ENCODE results near the gene NPAS3. TPM values are rescaled to one million over a fixed set of nuclear protein-coding genes. Genes with fewer than 3 reads are reported as not detected.
A peak's percentile ranks its signal among the peaks of the same experiment; 100 is the strongest.

Gene NPAS3
- total and polyA plus RNA-seq, 5 donors from 2014 or later: not detected

- no peaks in the 10 kb centered on the region for H3K27me3 Mint-ChIP-seq
These were observed 553.8 kb downstream of the NPAS3 start for GRCh38 chr14:33492491-33492890.

GRCh38 chr14:33493266-33493665 is 554.6 kb downstream of the NPAS3 start:
- H3K27me3 Mint-ChIP-seq: no peaks in the 10 kb centered on the region
- no peaks in the 10 kb centered on the region for H3K36me3 ChIP-seq (ENCODE audit: control insufficient read depth, insufficient read depth, low read length)
- ATAC-seq (ENCODE audit: low read depth in 2 of 2) (no peak), DNase-seq (no peak)
- H3K36me3 Mint-ChIP-seq: no peaks in the 10 kb centered on the region
- H3K9me3 Mint-ChIP-seq: peaks cover 0 to 13% (median 5%) of the 10 kb centered on the region in 7 donors
- H3K4me3 ChIP-seq (ENCODE audit: low read depth, low read length): no peak overlapping the region
- no peaks in the 10 kb centered on the region for H3K4me1 Mint-ChIP-seq
- no peak overlapping the region for H3K27ac ChIP-seq (ENCODE audit: insufficient read depth, low read length, poor library complexity, severe bottlenecking)
- H3K27me3 ChIP-seq (ENCODE audit: control insufficient read depth, insufficient read depth, low read length): no peaks in the 10 kb centered on the region
- H3K4me1 ChIP-seq (ENCODE audit: control insufficient read depth, insufficient read depth, low read length, poor library complexity, severe bottlenecking): no peaks in the 10 kb centered on the region
- peaks cover 0 to 2% of the 10 kb centered on the region in 2 experiments for H3K9me3 ChIP-seq (ENCODE audit: control insufficient read depth in 2 of 2, low read length in 2 of 2)
- H3K27ac Mint-ChIP-seq: no peak overlapping the region
- no peak overlapping the region for H3K4me3 Mint-ChIP-seq

More at GRCh38 chr14:33492491-33492890, 553.8 kb downstream of the NPAS3 start:
- Mint-ChIP-seq H3K27ac (no peak overlapping the region), H3K4me3 (no peak overlapping the region), H3K9me3 (peaks cover 0 to 12% (median 5%) of the 10 kb centered on the region in 7 donors), H3K4me1 (no peaks in the 10 kb centered on the region), H3K36me3 (no peaks in the 10 kb centered on the region)
- no peak for DNase-seq
- Histone ChIP-seq H3K4me1 (ENCODE audit: control insufficient read depth, insufficient read depth, low read length, poor library complexity, severe bottlenecking) (no peaks in the 10 kb centered on the region), H3K4me3 (ENCODE audit: low read depth, low read length) (no peak overlapping the region), H3K36me3 (ENCODE audit: control insufficient read depth, insufficient read depth, low read length) (no peaks in the 10 kb centered on the region), H3K9me3 (ENCODE audit: control insufficient read depth in 2 of 2, low read length in 2 of 2) (peaks cover 0 to 2% of the 10 kb centered on the region in 2 experiments), H3K27ac (ENCODE audit: insufficient read depth, low read length, poor library complexity, severe bottlenecking) (no peak overlapping the region), H3K27me3 (ENCODE audit: control insufficient read depth, insufficient read depth, low read length) (no peaks in the 10 kb centered on the region)
- no peak for ATAC-seq (ENCODE audit: low read depth in 2 of 2)

- H3K36me3 Mint-ChIP-seq: no peaks in the 10 kb centered on the region
These were observed 555.3 kb downstream of the NPAS3 start for GRCh38 chr14:33493990-33494389.

GRCh38 chr14:33499687-33500086 is 561.0 kb downstream of the NPAS3 start:
- H3K27me3 Mint-ChIP-seq: no peaks in the 10 kb centered on the region
- Histone ChIP-seq H3K36me3 (ENCODE audit: control insufficient read depth, insufficient read depth, low read length) (no peaks in the 10 kb centered on the region), H3K9me3 (ENCODE audit: control insufficient read depth in 2 of 2, low read length in 2 of 2) (peaks cover 0 to 2% of the 10 kb centered on the region in 2 experiments), H3K27ac (ENCODE audit: insufficient read depth, low read length, poor library complexity, severe bottlenecking) (no peak overlapping the region), H3K4me3 (ENCODE audit: low read depth, low read length) (no peak overlapping the region), H3K27me3 (ENCODE audit: control insufficient read depth, insufficient read depth, low read length) (no peaks in the 10 kb centered on the region), H3K4me1 (ENCODE audit: control insufficient read depth, insufficient read depth, low read length, poor library complexity, severe bottlenecking) (no peaks in the 10 kb centered on the region)
- DNase-seq (no peak), ATAC-seq (ENCODE audit: low read depth in 2 of 2) (no peak)
- no peaks in the 10 kb centered on the region for H3K4me1 Mint-ChIP-seq
- H3K9me3 Mint-ChIP-seq: peaks cover 0 to 20% (median 5%) of the 10 kb centered on the region in 7 donors
- no peak overlapping the region for H3K27ac Mint-ChIP-seq
- H3K36me3 Mint-ChIP-seq: no peaks in the 10 kb centered on the region
- no peak overlapping the region for H3K4me3 Mint-ChIP-seq

More at GRCh38 chr14:33493990-33494389, 555.3 kb downstream of the NPAS3 start:
- Histone ChIP-seq H3K27ac (ENCODE audit: insufficient read depth, low read length, poor library complexity, severe bottlenecking) (no peak overlapping the region), H3K4me1 (ENCODE audit: control insufficient read depth, insufficient read depth, low read length, poor library complexity, severe bottlenecking) (no peaks in the 10 kb centered on the region), H3K27me3 (ENCODE audit: control insufficient read depth, insufficient read depth, low read length) (no peaks in the 10 kb centered on the region), H3K9me3 (ENCODE audit: control insufficient read depth in 2 of 2, low read length in 2 of 2) (peaks cover 0 to 2% of the 10 kb centered on the region in 2 experiments), H3K36me3 (ENCODE audit: control insufficient read depth, insufficient read depth, low read length) (no peaks in the 10 kb centered on the region), H3K4me3 (ENCODE audit: low read depth, low read length) (no peak overlapping the region)
- DNase-seq (no peak), ATAC-seq (ENCODE audit: low read depth in 2 of 2) (no peak)
- H3K27me3 Mint-ChIP-seq: no peaks in the 10 kb centered on the region
- H3K4me3 Mint-ChIP-seq: no peak overlapping the region
- no peak overlapping the region for H3K27ac Mint-ChIP-seq
- peaks cover 0 to 13% (median 5%) of the 10 kb centered on the region in 7 donors for H3K9me3 Mint-ChIP-seq
- H3K4me1 Mint-ChIP-seq: no peaks in the 10 kb centered on the region

GRCh38 chr14:33504246-33505099 is 565.8 kb downstream of the NPAS3 start:
- no peak overlapping the region for H3K4me3 ChIP-seq (ENCODE audit: low read depth, low read length)
- ATAC-seq (ENCODE audit: low read depth in 2 of 2): no peak
- no peaks in the 10 kb centered on the region for H3K4me1 ChIP-seq (ENCODE audit: control insufficient read depth, insufficient read depth, low read length, poor library complexity, severe bottlenecking)
- no peak for DNase-seq
- H3K27me3 ChIP-seq (ENCODE audit: control insufficient read depth, insufficient read depth, low read length): no peaks in the 10 kb centered on the region
- H3K4me3 Mint-ChIP-seq: no peak overlapping the region
- peaks cover 4% of the 10 kb centered on the region for H3K27me3 Mint-ChIP-seq
- H3K27ac ChIP-seq (ENCODE audit: insufficient read depth, low read length, poor library complexity, severe bottlenecking): no peak overlapping the region
- no peaks in the 10 kb centered on the region for H3K9me3 ChIP-seq (ENCODE audit: control insufficient read depth in 2 of 2, low read length in 2 of 2)
- peaks cover 0 to 14% (median 1%) of the 10 kb centered on the region in 7 donors for H3K9me3 Mint-ChIP-seq
- no peaks in the 10 kb centered on the region for H3K36me3 Mint-ChIP-seq
- no peak overlapping the region for H3K27ac Mint-ChIP-seq
- peaks cover 0 to 4% (median 0%) of the 10 kb centered on the region in 4 donors for H3K4me1 Mint-ChIP-seq
- H3K36me3 ChIP-seq (ENCODE audit: control insufficient read depth, insufficient read depth, low read length): no peaks in the 10 kb centered on the region

GRCh38 chr14:33505266-33505962 is 566.7 kb downstream of the NPAS3 start:
- H3K4me1 Mint-ChIP-seq: peaks cover 0 to 4% (median 0%) of the 10 kb centered on the region in 4 donors

GRCh38 chr14:33505963-33506329 is 567.3 kb downstream of the NPAS3 start:
- Mint-ChIP-seq H3K4me3 (no peak overlapping the region), H3K9me3 (peaks cover 0 to 10% (median 1%) of the 10 kb centered on the region in 7 donors), H3K36me3 (no peaks in the 10 kb centered on the region), H3K27me3 (peaks cover 4% of the 10 kb centered on the region), H3K4me1 (peaks cover 0 to 4% (median 0%) of the 10 kb centered on the region in 4 donors), H3K27ac (peak overlapping the region in 1 of 3 donors; percentile 12)
- H3K36me3 ChIP-seq (ENCODE audit: control insufficient read depth, insufficient read depth, low read length): no peaks in the 10 kb centered on the region
- ATAC-seq (ENCODE audit: low read depth in 2 of 2) (no peak), DNase-seq (no peak)
- H3K27ac ChIP-seq (ENCODE audit: insufficient read depth, low read length, poor library complexity, severe bottlenecking): no peak overlapping the region
- no peaks in the 10 kb centered on the region for H3K27me3 ChIP-seq (ENCODE audit: control insufficient read depth, insufficient read depth, low read length)
- no peaks in the 10 kb centered on the region for H3K4me1 ChIP-seq (ENCODE audit: control insufficient read depth, insufficient read depth, low read length, poor library complexity, severe bottlenecking)
- no peaks in the 10 kb centered on the region for H3K9me3 ChIP-seq (ENCODE audit: control insufficient read depth in 2 of 2, low read length in 2 of 2)
- H3K4me3 ChIP-seq (ENCODE audit: low read depth, low read length): no peak overlapping the region

More at GRCh38 chr14:33505266-33505962, 566.7 kb downstream of the NPAS3 start:
- Mint-ChIP-seq H3K4me3 (no peak overlapping the region), H3K36me3 (no peaks in the 10 kb centered on the region), H3K9me3 (peaks cover 0 to 10% (median 1%) of the 10 kb centered on the region in 7 donors), H3K27ac (no peak overlapping the region), H3K27me3 (peaks cover 4% of the 10 kb centered on the region)
- H3K4me1 ChIP-seq (ENCODE audit: control insufficient read depth, insufficient read depth, low read length, poor library complexity, severe bottlenecking): no peaks in the 10 kb centered on the region
- ATAC-seq (ENCODE audit: low read depth in 2 of 2) (no peak), DNase-seq (no peak)
- no peak overlapping the region for H3K4me3 ChIP-seq (ENCODE audit: low read depth, low read length)
- no peaks in the 10 kb centered on the region for H3K27me3 ChIP-seq (ENCODE audit: control insufficient read depth, insufficient read depth, low read length)
- no peaks in the 10 kb centered on the region for H3K36me3 ChIP-seq (ENCODE audit: control insufficient read depth, insufficient read depth, low read length)
- no peaks in the 10 kb centered on the region for H3K9me3 ChIP-seq (ENCODE audit: control insufficient read depth in 2 of 2, low read length in 2 of 2)
- no peak overlapping the region for H3K27ac ChIP-seq (ENCODE audit: insufficient read depth, low read length, poor library complexity, severe bottlenecking)

Data from CD4-positive, CD25-positive, alpha-beta regulatory T cell (primary cell).